HG02798 (cell line): ENCODE measurements around the gene ATP6V0A1.
"Not testable (repeated sequence)": the region's sequence is repeated elsewhere in the genome, so short reads cannot be mapped to it uniquely, and the experiment has no call there.

Experiments used
- ATAC-seq: cut with Tn5 transposase; IDR thresholded peaks from one replicate; pipeline ENCODE4 v1.9.1; 2021; ENCODE audit warnings: mild to moderate bottlenecking; ENCODE audit not compliant: unreplicated experiment, poor library complexity

Gene ATP6V0A1

GRCh38 chr17:42537156-42537805 lies 78.6 kb downstream of the ATP6V0A1 start:
- ATAC-seq: no peak

- no peak for ATAC-seq
These were observed 79.3 kb downstream of the ATP6V0A1 start for GRCh38 chr17:42537826-42538451.

- ATAC-seq: no peak
These were observed 79.8 kb downstream of the ATP6V0A1 start for GRCh38 chr17:42538482-42538881.

GRCh38 chr17:42540558-42540957 lies 81.9 kb downstream of the ATP6V0A1 start:
- ATAC-seq: not testable (repeated sequence)

GRCh38 chr17:42541041-42541833 lies 82.6 kb downstream of the ATP6V0A1 start:
- no peak for ATAC-seq

GRCh38 chr17:42543190-42544079 lies 84.8 kb downstream of the ATP6V0A1 start:
- no peak for ATAC-seq

- no peak for ATAC-seq
These were observed 86.2 kb downstream of the ATP6V0A1 start for GRCh38 chr17:42544874-42545283.

- not testable (repeated sequence) for ATAC-seq
These were observed 87.3 kb downstream of the ATP6V0A1 start for GRCh38 chr17:42545755-42546505.

- no peak for ATAC-seq
These were observed 88.4 kb downstream of the ATP6V0A1 start for GRCh38 chr17:42547001-42547461.

GRCh38 chr17:42547698-42548069 lies 89.0 kb downstream of the ATP6V0A1 start:
- no peak for ATAC-seq

GRCh38 chr17:42548070-42548837 lies 89.6 kb downstream of the ATP6V0A1 start:
- ATAC-seq: no peak

GRCh38 chr17:42548993-42549755 lies 90.5 kb downstream of the ATP6V0A1 start:
- no peak for ATAC-seq

GRCh38 chr17:42552736-42553135 lies 94.1 kb downstream of the ATP6V0A1 start, which contains the start of gene HSD17B1:
Gene HSD17B1 (plus strand): TSS chr17:42552923. CDS start chr17:42552934, 11 bp downstream.
- ATAC-seq: not testable (repeated sequence)

- ATAC-seq: no peak
These were observed 94.6 kb downstream of the ATP6V0A1 start for GRCh38 chr17:42553161-42553818.

- no peak for ATAC-seq
These were observed 95.2 kb downstream of the ATP6V0A1 start for GRCh38 chr17:42553866-42554249.

GRCh38 chr17:42554250-42555121 lies 95.8 kb downstream of the ATP6V0A1 start:
- peak; percentile 81 for ATAC-seq
